IPS-NIHi11 (cell line): Measurements from ENCODE around the gene CTXND1.

Experiments
- DNase-seq: peaks from one replicate; pipeline ENCODE4 v3.0.0; 2012; ENCODE audit warnings: mixed read lengths, low spot score

CTXND1 gene

GRCh38 chr15:80259942-80260510, 8.0 kb upstream of the CTXND1 start:
- DNase-seq: no peak

GRCh38 chr15:80251428-80252120, 439 bp downstream of the CTXND1 start:
- peak; percentile 49 for DNase-seq

- DNase-seq: no peak
Observed at GRCh38 chr15:80250614-80251427, 1.2 kb downstream of the CTXND1 start.

GRCh38 chr15:80249973-80250372, 2.0 kb downstream of the CTXND1 start:
- DNase-seq: no peak

GRCh38 chr15:80247320-80247719, 4.7 kb downstream of the CTXND1 start:
- no peak for DNase-seq

GRCh38 chr15:80246425-80246894, 5.6 kb downstream of the CTXND1 start:
- no peak for DNase-seq

GRCh38 chr15:80242802-80243201, 9.2 kb downstream of the CTXND1 start:
- no peak for DNase-seq

- peak; percentile 67 for DNase-seq
Observed at GRCh38 chr15:80242132-80242769, 9.8 kb downstream of the CTXND1 start.

- DNase-seq: no peak
Observed at GRCh38 chr15:80241508-80241907, 10.5 kb downstream of the CTXND1 start.

- DNase-seq: no peak
Observed at GRCh38 chr15:80240276-80240675, 11.7 kb downstream of the CTXND1 start.

GRCh38 chr15:80234883-80235282, 17.1 kb downstream of the CTXND1 start:
- peak; percentile 66 for DNase-seq

- DNase-seq: no peak
Observed at GRCh38 chr15:80233581-80233980, 18.4 kb downstream of the CTXND1 start.

- DNase-seq: no peak
Observed at GRCh38 chr15:80231371-80231770, 20.6 kb downstream of the CTXND1 start.

- DNase-seq: no peak
Observed at GRCh38 chr15:80228959-80229610, 22.9 kb downstream of the CTXND1 start.

- DNase-seq: no peak
Observed at GRCh38 chr15:80219955-80220354, 32.1 kb downstream of the CTXND1 start.

GRCh38 chr15:80217327-80217900, 34.6 kb downstream of the CTXND1 start:
- no peak for DNase-seq

- DNase-seq: no peak
Observed at GRCh38 chr15:80216911-80217310, 35.1 kb downstream of the CTXND1 start.

- DNase-seq: no peak
Observed at GRCh38 chr15:80216141-80216540, 35.9 kb downstream of the CTXND1 start.

- DNase-seq: no peak
Observed at GRCh38 chr15:80214910-80215309, 37.1 kb downstream of the CTXND1 start.

- DNase-seq: no peak
Observed at GRCh38 chr15:80211976-80212375, 40.0 kb downstream of the CTXND1 start.
